Activated CD8-positive, alpha-beta T cell treated with anti-CD3 and anti-CD28 coated beads for 36 hours (primary cell): Measurements from ENCODE around the gene ZGLP1. TPM values are rescaled to one million over a fixed set of nuclear protein-coding genes. Genes with fewer than 3 reads are reported as not detected.
"Not testable (repeated sequence)": the region's sequence is repeated elsewhere in the genome, so short reads cannot be mapped to it uniquely, and the experiment has no call there.

Experiments
- ATAC-seq: fragments of 200-7000 bp; cut with Tn5 transposase; one replicate; pipeline ENCODE4 v1.10.0; 2021; ENCODE audit warnings: mild to moderate bottlenecking, moderate library complexity
- CTCF ChIA-PET: fragments of 350-600 bp; sonication (Branson Sonifier 250); formaldehyde crosslinking; loops from one replicate; lab custom pipeline; 2021; ENCODE audit warnings: antibody characterized with exemption; lab: Charles Lee
- POLR2A ChIA-PET: fragments of 350-600 bp; sonication (Branson Sonifier 250); formaldehyde crosslinking; loops from one replicate; lab custom pipeline; 2021; ENCODE audit warnings: antibody characterized with exemption; lab: Charles Lee
- DNase-seq: peaks from one replicate; pipeline ENCODE4 v3.0.0-alpha.2; 2020
- H3K27ac Mint-ChIP-seq: one replicate; pipeline ENCODE4 v1.8.0; 2021; ENCODE audit warnings: mild to moderate bottlenecking, mixed read lengths
- H3K27me3 Mint-ChIP-seq: one replicate; pipeline ENCODE4 v1.8.0; 2021; ENCODE audit warnings: mixed read lengths
- H3K36me3 Mint-ChIP-seq: one replicate; pipeline ENCODE4 v1.8.0; 2021; ENCODE audit warnings: low read depth, mixed read lengths
- H3K4me1 Mint-ChIP-seq: one replicate; pipeline ENCODE4 v1.8.0; 2021; ENCODE audit warnings: low read depth, mixed read lengths
- H3K4me3 Mint-ChIP-seq: one replicate; pipeline ENCODE4 v1.8.0; 2021; ENCODE audit warnings: mild to moderate bottlenecking, moderate library complexity, mixed read lengths
- H3K9me3 Mint-ChIP-seq: one replicate; pipeline ENCODE4 v1.8.0; 2021; ENCODE audit warnings: mixed read lengths
- CTCF ChIP-seq: fragments of 200-600 bp; IDR thresholded peaks from one replicate; pipeline ENCODE4 v1.8.0; 2022; ENCODE audit warnings: antibody characterized with exemption, mild to moderate bottlenecking
- intact Hi-C: fragments of 100-400 bp; cut with micrococcal nuclease; formaldehyde crosslinking; loops from one replicate; pipeline ENCODE4 v1.10.0; 2022
- total RNA-seq, 2 experiments: library from RNA; stranded (reverse); gene quantifications; one replicate each; pipeline ENCODE4 v1.2.3, GENCODE V29; 2021

ZGLP1 gene
- total RNA-seq, 2 experiments from 2014 or later = 3.2 to 3.7 TPM

GRCh38 chr19:10344780-10345179, 35.2 kb upstream of the ZGLP1 start:
- Mint-ChIP-seq H3K36me3 (peaks cover 1% of the 10 kb centered on the region), H3K9me3 (no peaks in the 10 kb centered on the region), H3K27me3 (no peaks in the 10 kb centered on the region), H3K4me1 (peaks cover 9% of the 10 kb centered on the region), H3K27ac (no peak overlapping the region), H3K4me3 (no peak overlapping the region)
- intact Hi-C loops = no loop called here
- CTCF ChIA-PET = interaction anchor here (0.7 to 2.9 kb wide), 5 partner anchors 11 to 85 kb away, joined by 3 to 14 read pairs (median 4); partner anchors contain the start of gene RAVER1
- no peak for ATAC-seq
- TF ChIP-seq CTCF = no peak
- DNase-seq = no peak
- POLR2A ChIA-PET = interaction anchor here (0.8 to 1.2 kb wide), 2 partner anchors 17 to 28 kb away, joined by 3 to 4 read pairs; no protein-coding TSS in a partner anchor

GRCh38 chr19:10343495-10343894, 33.9 kb upstream of the ZGLP1 start:
- Mint-ChIP-seq H3K4me3 (no peak overlapping the region), H3K36me3 (no peaks in the 10 kb centered on the region), H3K4me1 (peaks cover 22% of the 10 kb centered on the region), H3K9me3 (no peaks in the 10 kb centered on the region), H3K27me3 (no peaks in the 10 kb centered on the region), H3K27ac (no peak overlapping the region)
- DNase-seq (no peak), ATAC-seq (no peak)
- CTCF ChIA-PET = interaction anchor here (2.9 kb wide), 1 partner anchor 45 kb away, joined by 14 read pairs; no protein-coding TSS in a partner anchor
- intact Hi-C loops = no loop called here
- POLR2A ChIA-PET = interaction anchor here (0.8 to 1.1 kb wide), 4 partner anchors 13 to 47 kb away, joined by 3 to 4 read pairs (median 3); no protein-coding TSS in a partner anchor
- TF ChIP-seq CTCF = no peak

GRCh38 chr19:10339977-10340376, 30.4 kb upstream of the ZGLP1 start:
- no peaks in the 10 kb centered on the region for H3K27me3 Mint-ChIP-seq
- H3K27ac Mint-ChIP-seq = peak overlapping the region; percentile 95
- ATAC-seq = no peak
- H3K4me1 Mint-ChIP-seq = peaks cover 35% of the 10 kb centered on the region
- CTCF ChIA-PET = interaction anchor here (0.9 to 1.5 kb wide), 4 partner anchors 50 to 138 kb away, joined by 3 to 4 read pairs (median 3); partner anchors contain the start of gene ICAM5
- no peak for DNase-seq
- TF ChIP-seq CTCF = no peak
- peak overlapping the region; percentile 96 for H3K4me3 Mint-ChIP-seq
- POLR2A ChIA-PET = no interaction called here
- intact Hi-C loops = loop anchor here (10.0 kb wide), 1 partner anchor 45 kb away; the partner anchor contains the start of gene TYK2
- H3K9me3 Mint-ChIP-seq = no peaks in the 10 kb centered on the region
- H3K36me3 Mint-ChIP-seq = peaks cover 6% of the 10 kb centered on the region

GRCh38 chr19:10339380-10339960, 29.9 kb upstream of the ZGLP1 start, which contains the start of gene ICAM3:
Gene ICAM3 (minus strand): TSS chr19:10339624. CDS start chr19:10339614, 10 bp downstream.
- ChIA-PET POLR2A (no interaction called here), CTCF (no interaction called here)
- TF ChIP-seq CTCF = no peak
- DNase-seq (peak; percentile 85), ATAC-seq (peak; percentile 96)
- no peaks in the 10 kb centered on the region for H3K27me3 Mint-ChIP-seq
- peak within 1 kb of the TSS; percentile 95 for H3K27ac Mint-ChIP-seq
- H3K4me3 Mint-ChIP-seq = peak within 1 kb of the TSS; percentile 96
- intact Hi-C loops = loop anchor here (10.0 kb wide), 1 partner anchor 45 kb away; the partner anchor contains the start of gene TYK2
- peaks cover 9% of the 10 kb centered on the region for H3K36me3 Mint-ChIP-seq
- peaks cover 39% of the 10 kb centered on the region for H3K4me1 Mint-ChIP-seq
- no peaks in the 10 kb centered on the region for H3K9me3 Mint-ChIP-seq

GRCh38 chr19:10338940-10339339, 29.3 kb upstream of the ZGLP1 start:
- Mint-ChIP-seq H3K27ac (peak overlapping the region; percentile 95), H3K36me3 (peaks cover 13% of the 10 kb centered on the region), H3K9me3 (no peaks in the 10 kb centered on the region), H3K27me3 (no peaks in the 10 kb centered on the region), H3K4me3 (peak overlapping the region; percentile 96), H3K4me1 (peaks cover 43% of the 10 kb centered on the region)
- intact Hi-C loops = loop anchor here (10.0 kb wide), 1 partner anchor 46 kb away; the partner anchor contains the start of gene TYK2
- no peak for TF ChIP-seq CTCF
- POLR2A ChIA-PET = no interaction called here
- CTCF ChIA-PET = interaction anchor here (1.6 kb wide), 1 partner anchor 50 kb away, joined by 5 read pairs; the partner anchor contains the start of gene ICAM5
- ATAC-seq (peak; percentile 12), DNase-seq (peak; percentile 22)

- H3K27me3 Mint-ChIP-seq = not testable (repeated sequence)
- H3K36me3 Mint-ChIP-seq = peaks cover 32% of the 10 kb centered on the region
These were observed 27.1 kb upstream of the ZGLP1 start for GRCh38 chr19:10336725-10337124.

More at GRCh38 chr19:10336725-10337124, 27.1 kb upstream of the ZGLP1 start:
- intact Hi-C loops = loop anchor here (10.0 kb wide), 1 partner anchor 48 kb away; the partner anchor contains the start of gene TYK2
- Mint-ChIP-seq H3K4me1 (peaks cover 56% of the 10 kb centered on the region), H3K27ac (peak overlapping the region; percentile 34)
- ChIA-PET POLR2A (interaction anchor here (0.7 kb wide), 2 partner anchors 20 to 201 kb away, joined by 3 read pairs; no protein-coding TSS in a partner anchor), CTCF (interaction anchor here (1.0 kb wide), 1 partner anchor 12 kb away, joined by 3 read pairs; no protein-coding TSS in a partner anchor)
- H3K9me3 Mint-ChIP-seq, DNase-seq, H3K4me3 Mint-ChIP-seq, ATAC-seq: not testable (repeated sequence)
